HG03045 (cell line): ENCODE measurements around the gene C8G.

Experiments used
- ATAC-seq: cut with Tn5 transposase; IDR thresholded peaks from one replicate; pipeline ENCODE4 v1.9.1; 2021; ENCODE audit warnings: mild to moderate bottlenecking, moderate library complexity; ENCODE audit not compliant: unreplicated experiment

The C8G gene

GRCh38 chr9:136944519-136945332 is at the start of gene C8G, which contains the start of gene FBXW5:
TSS of gene C8G (plus strand) at chr9:136945243. CDS start at chr9:136945321, 78 bp downstream.
TSS of gene FBXW5 (minus strand) at chr9:136944738. CDS start at chr9:136944083, 655 bp downstream.
- peak; percentile 71 for ATAC-seq

- ATAC-seq = no peak
Observed at GRCh38 chr9:136896027-136896426, 49.0 kb upstream of the C8G start.

- ATAC-seq = no peak
Observed at GRCh38 chr9:136898483-136899100, 46.5 kb upstream of the C8G start.

- peak; percentile 41 for ATAC-seq
Observed at GRCh38 chr9:136899196-136899595, 45.8 kb upstream of the C8G start.

- no peak for ATAC-seq
Observed at GRCh38 chr9:136900556-136900955, 44.5 kb upstream of the C8G start.

GRCh38 chr9:136900988-136901515 is 44.0 kb upstream of the C8G start:
- no peak for ATAC-seq

- ATAC-seq = peak; percentile 44
Observed at GRCh38 chr9:136901516-136902258, 43.4 kb upstream of the C8G start.

- ATAC-seq = peak; percentile 36
Observed at GRCh38 chr9:136902259-136902821, 42.7 kb upstream of the C8G start.

- no peak for ATAC-seq
Observed at GRCh38 chr9:136903041-136903554, 41.9 kb upstream of the C8G start.

- no peak for ATAC-seq
Observed at GRCh38 chr9:136906266-136906665, 38.8 kb upstream of the C8G start.

- no peak for ATAC-seq
Observed at GRCh38 chr9:136907011-136907914, 37.8 kb upstream of the C8G start.

GRCh38 chr9:136910197-136910900 is 34.7 kb upstream of the C8G start:
- no peak for ATAC-seq

- ATAC-seq = no peak
Observed at GRCh38 chr9:136910901-136911245, 34.2 kb upstream of the C8G start.

- ATAC-seq = no peak
Observed at GRCh38 chr9:136913701-136914438, 31.2 kb upstream of the C8G start.

GRCh38 chr9:136915632-136916329 is 29.3 kb upstream of the C8G start:
- no peak for ATAC-seq

- ATAC-seq = no peak
Observed at GRCh38 chr9:136916330-136917184, 28.5 kb upstream of the C8G start.

- no peak for ATAC-seq
Observed at GRCh38 chr9:136917902-136918301, 27.1 kb upstream of the C8G start.
